Esophagus squamous epithelium (tissue), 4 donors: ENCODE results near the gene SLC24A4.

Experiments
- CTCF ChIP-seq, 6 experiments: fragments of 450-650 bp in 4 of 6; fragments of 200-600 bp in 2 of 6; sonication (generic) in 2 of 6; IDR thresholded peaks; one replicate each; pipeline ENCODE4 v1.5.1; 2016 to 2019; ENCODE audit warnings: antibody characterized with exemption in 6 of 6, mild to moderate bottlenecking in 4 of 6, moderate library complexity in 4 of 6
- POLR2A ChIP-seq, 4 donors: fragments of 450-650 bp; IDR thresholded peaks; one replicate each; pipeline ENCODE4 v1.6.1; 2017; ENCODE audit warnings: antibody characterized with exemption in 4 of 4, mild to moderate bottlenecking in 4 of 4, moderate library complexity in 3 of 4

- no peak for TF ChIP-seq CTCF (IDR thresholded peaks at IDR 0.05)
- TF ChIP-seq POLR2A (IDR thresholded peaks at IDR 0.05) = no peak
These were observed 157.9 kb downstream of the SLC24A4 start for GRCh38 chr14:92480856-92481255.
